ENCODE results near the gene EFEMP1.

GRCh38 chr2:55861733-55862132 lies 61.8 kb downstream of the EFEMP1 start:
- no peak for TF ChIP-seq GATA3 (IDR thresholded peaks at IDR 0.05; ENCODE audit: low read depth, low read length)
- TF ChIP-seq GATA2 (IDR thresholded peaks at IDR 0.05; ENCODE audit: low read depth, low read length): no peak
